GM23248 (cell line): Measurements from ENCODE around the gene NACC2.

Experiments used
- EZH2 ChIP-seq: fragments of 200-600 bp; sonication (generic); IDR thresholded peaks from 2 replicates; pipeline ENCODE4 v1.6.1; 2018; ENCODE audit warnings: antibody characterized with exemption, mild to moderate bottlenecking; ENCODE audit not compliant: insufficient read depth, poor library complexity, severe bottlenecking
- EZH2phosphoT487 ChIP-seq: fragments of 200-600 bp; sonication (generic); IDR thresholded peaks from 2 replicates; pipeline ENCODE4 v1.6.1; 2018; ENCODE audit warnings: antibody characterized with exemption, moderate library complexity, mild to moderate bottlenecking, low read depth; ENCODE audit not compliant: insufficient read depth

- TF ChIP-seq EZH2 (no peak), EZH2phosphoT487 (no peak)
Measured at GRCh38 chr9:136043441-136043991, 51.6 kb downstream of the NACC2 start.
